ENCODE data around the gene NTNG1. TPM values are rescaled to one million over a fixed set of nuclear protein-coding genes. Genes with fewer than 3 reads are reported as not detected.

The NTNG1 gene
- total RNA-seq, 1 donor from 2014 or later: 0.79 TPM

GRCh38 chr1:107229711-107230110 is 88.9 kb downstream of the NTNG1 start:
- Histone ChIP-seq H3K27ac (no peak overlapping the region), H3K9me3 (ENCODE audit: low read depth) (no peaks in the 10 kb centered on the region), H3F3A (ENCODE audit: low read depth) (no peaks in the 10 kb centered on the region), H3K79me2 (ENCODE audit: low read depth) (no peaks in the 10 kb centered on the region), H3K27me3 (no peaks in the 10 kb centered on the region), H3K36me3 (no peaks in the 10 kb centered on the region), H3K4me1 (no peaks in the 10 kb centered on the region), H3K4me3 (no peak overlapping the region), H3K4me2 (no peak overlapping the region), H4K20me1 (ENCODE audit: low read depth) (no peaks in the 10 kb centered on the region), H3K9ac (no peak overlapping the region), H2AFZ (replicated peaks) (no peak overlapping the region)
- Mint-ChIP-seq H3K27me3 (ENCODE audit: insufficient read depth, low read depth) (no peaks in the 10 kb centered on the region), H3K9me3 (no peaks in the 10 kb centered on the region), H3K36me3 (no peaks in the 10 kb centered on the region), H3K4me1 (no peaks in the 10 kb centered on the region), H3K4me3 (no peak overlapping the region), H3K27ac (no peak overlapping the region)
- no peak for DNase-seq (ENCODE audit: low spot score)
- TF ChIP-seq EZH2phosphoT487 (IDR thresholded peaks at IDR 0.05) (no peak), CTCF (IDR thresholded peaks at IDR 0.05) (no peak), EZH2 (IDR thresholded peaks at IDR 0.05) (no peak)

DNA sequence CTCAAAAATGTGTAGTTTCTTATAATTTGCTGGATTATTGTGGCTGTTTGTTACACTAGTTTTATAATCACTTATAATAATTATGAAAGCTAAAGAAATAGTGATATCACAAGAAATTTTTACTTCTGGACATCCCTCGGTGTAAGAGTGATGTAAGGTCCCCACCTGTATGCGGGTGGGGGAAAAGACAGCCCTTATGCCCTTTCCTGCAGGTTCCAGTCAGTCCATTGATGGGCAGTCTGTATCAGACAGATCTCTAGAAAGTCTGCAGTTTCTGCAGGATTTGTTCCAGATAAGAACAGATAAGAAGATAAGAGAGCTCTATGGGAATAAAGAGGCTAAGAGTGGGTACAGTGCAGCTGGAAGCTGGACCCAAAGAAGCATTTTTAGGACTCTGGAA is 89.3 kb downstream of the NTNG1 start:
- Mint-ChIP-seq H3K4me1 (no peaks in the 10 kb centered on the region), H3K4me3 (no peak overlapping the region), H3K9me3 (no peaks in the 10 kb centered on the region), H3K27ac (no peak overlapping the region), H3K27me3 (ENCODE audit: insufficient read depth, low read depth) (no peaks in the 10 kb centered on the region), H3K36me3 (no peaks in the 10 kb centered on the region)
- no peak overlapping the region for H3K27ac ChIP-seq
- H3K36me3 ChIP-seq: no peaks in the 10 kb centered on the region
- no peak overlapping the region for H3K4me2 ChIP-seq
- H3K79me2 ChIP-seq (ENCODE audit: low read depth): no peaks in the 10 kb centered on the region
- H4K20me1 ChIP-seq (ENCODE audit: low read depth): no peaks in the 10 kb centered on the region
- no peak overlapping the region for H2AFZ ChIP-seq (replicated peaks)
- TF ChIP-seq EZH2phosphoT487 (IDR thresholded peaks at IDR 0.05) (no peak), EZH2 (IDR thresholded peaks at IDR 0.05) (no peak), CTCF (IDR thresholded peaks at IDR 0.05) (no peak)
- no peaks in the 10 kb centered on the region for H3K27me3 ChIP-seq
- no peaks in the 10 kb centered on the region for H3K9me3 ChIP-seq (ENCODE audit: low read depth)
- H3K9ac ChIP-seq: no peak overlapping the region
- no peaks in the 10 kb centered on the region for H3K4me1 ChIP-seq
- H3F3A ChIP-seq (ENCODE audit: low read depth): no peaks in the 10 kb centered on the region
- no peak overlapping the region for H3K4me3 ChIP-seq
- DNase-seq (ENCODE audit: low spot score): no peak

- no peak overlapping the region for H3K27ac Mint-ChIP-seq
- H3K27me3 ChIP-seq: no peaks in the 10 kb centered on the region
- H3K9me3 ChIP-seq (ENCODE audit: low read depth): no peaks in the 10 kb centered on the region
- H3K27ac ChIP-seq: no peak overlapping the region
- H3K79me2 ChIP-seq (ENCODE audit: low read depth): no peaks in the 10 kb centered on the region
- H3K9ac ChIP-seq: no peak overlapping the region
- no peaks in the 10 kb centered on the region for H4K20me1 ChIP-seq (ENCODE audit: low read depth)
- H3K27me3 Mint-ChIP-seq (ENCODE audit: insufficient read depth, low read depth): no peaks in the 10 kb centered on the region
- H3K4me3 ChIP-seq: no peak overlapping the region
- no peak for TF ChIP-seq CTCF (IDR thresholded peaks at IDR 0.05)
- TF ChIP-seq EZH2 (IDR thresholded peaks at IDR 0.05): no peak
- no peak for TF ChIP-seq EZH2phosphoT487 (IDR thresholded peaks at IDR 0.05)
- H3K4me2 ChIP-seq: no peak overlapping the region
- DNase-seq (ENCODE audit: low spot score): no peak
- no peak overlapping the region for H2AFZ ChIP-seq (replicated peaks)
- H3K36me3 ChIP-seq: no peaks in the 10 kb centered on the region
- H3K9me3 Mint-ChIP-seq: peaks cover 3% of the 10 kb centered on the region
- H3F3A ChIP-seq (ENCODE audit: low read depth): no peaks in the 10 kb centered on the region
- H3K36me3 Mint-ChIP-seq: no peaks in the 10 kb centered on the region
- no peak overlapping the region for H3K4me3 Mint-ChIP-seq
- H3K4me1 Mint-ChIP-seq: no peaks in the 10 kb centered on the region
- H3K4me1 ChIP-seq: no peaks in the 10 kb centered on the region
Observed at GRCh38 chr1:107231291-107231690, 90.5 kb downstream of the NTNG1 start.

Measured in neural progenitor cell (in vitro differentiated cells).